Endodermal cell (in vitro differentiated cells): ENCODE measurements around the gene RTL1. TPM values are rescaled to one million over a fixed set of nuclear protein-coding genes. Genes with fewer than 3 reads are reported as not detected.

Experiments
- DNase-seq: peaks from one replicate; pipeline ENCODE4 v3.0.0-alpha.2; 2017
- H3K27ac ChIP-seq: 2 replicates; pipeline ENCODE4 v1.5.1; 2013; ENCODE audit warnings: mild to moderate bottlenecking, low read depth, low read length, moderate library complexity
- H3K27me3 ChIP-seq: 2 replicates; pipeline ENCODE4 v1.6.1; 2013; ENCODE audit warnings: mild to moderate bottlenecking, low read length, moderate library complexity; ENCODE audit not compliant: insufficient read depth, control insufficient read depth, poor library complexity, severe bottlenecking
- H3K36me3 ChIP-seq: 2 replicates; pipeline ENCODE4 v1.7.0; 2013; ENCODE audit warnings: mild to moderate bottlenecking, low read length, moderate library complexity; ENCODE audit not compliant: control insufficient read depth, insufficient read depth
- H3K4me1 ChIP-seq: one replicate; pipeline ENCODE4 v1.7.0; 2013; ENCODE audit warnings: low read length; ENCODE audit not compliant: control insufficient read depth, insufficient read depth
- H3K4me3 ChIP-seq: 2 replicates; pipeline ENCODE4 v1.5.1; 2013; ENCODE audit warnings: mild to moderate bottlenecking, low read length, moderate library complexity
- H3K9ac ChIP-seq: 2 replicates; pipeline ENCODE4 v1.6.1; 2013; ENCODE audit warnings: mild to moderate bottlenecking, low read length, moderate library complexity; ENCODE audit not compliant: poor library complexity, severe bottlenecking; ENCODE audit errors: extremely low read depth
- H3K9me3 ChIP-seq: 2 replicates; pipeline ENCODE4 v1.6.1; 2013; ENCODE audit warnings: mild to moderate bottlenecking, low read length, moderate library complexity; ENCODE audit not compliant: control insufficient read depth
- H3K27ac Mint-ChIP-seq: 2 replicates; pipeline ENCODE4 v1.8.0; 2020; ENCODE audit warnings: mixed read lengths
- H3K27me3 Mint-ChIP-seq: 2 replicates; pipeline ENCODE4 v1.8.0; 2021; ENCODE audit warnings: mild to moderate bottlenecking, mixed read lengths; ENCODE audit not compliant: insufficient read depth
- H3K36me3 Mint-ChIP-seq: 2 replicates; pipeline ENCODE4 v1.8.0; 2020; ENCODE audit warnings: low read depth, mixed read lengths
- H3K4me1 Mint-ChIP-seq: 2 replicates; pipeline ENCODE4 v1.8.0; 2020; ENCODE audit warnings: mixed read lengths
- H3K4me3 Mint-ChIP-seq: 2 replicates; pipeline ENCODE4 v1.8.0; 2020; ENCODE audit warnings: mild to moderate bottlenecking, moderate library complexity, mixed read lengths
- H3K9me3 Mint-ChIP-seq: 2 replicates; pipeline ENCODE4 v1.8.0; 2020; ENCODE audit warnings: mild to moderate bottlenecking, mixed read lengths
- CTCF ChIP-seq: fragments of 200-600 bp; sonication (generic); conservative IDR thresholded peaks from 2 replicates; pipeline ENCODE4 v1.5.0; 2021; ENCODE audit warnings: antibody characterized with exemption, mild to moderate bottlenecking
- WGBS, 2 experiments: methylation state at CpG; one replicate each; pipeline versions ENCODE4 v1.1.5 to v1.1.7; 2013; ENCODE audit warnings: missing lambda C conversion rate in 2 of 2, mixed read lengths in 1 of 2; ENCODE audit not compliant: insufficient coverage in 1 of 2, insufficient read length in 1 of 2; 5-methylcytosine and 5-hydroxymethylcytosine counted together
- total RNA-seq, 2 donors: library from RNA; stranded (reverse); fragmentation: NEBNext Ultra II Directional in 1 of 2; extraction: Animal tissue kit (Norgen Biotek cat#: 25700) in 1 of 2; gene quantifications; 2 replicates in 1 of 2; 3 replicates in 1 of 2; pipeline ENCODE4 v1.2.1, GENCODE V29; 2021

Gene RTL1
- total RNA-seq, 2 donors from 2014 or later = 0.86 to 2.0 TPM

- Histone ChIP-seq H3K4me1 (peaks cover 8% of the 10 kb centered on the region), H3K4me3 (no peak overlapping the region), H3K27ac (no peak overlapping the region), H3K9me3 (peaks cover 3% of the 10 kb centered on the region), H3K36me3 (no peaks in the 10 kb centered on the region), H3K9ac (no peak overlapping the region), H3K27me3 (peaks cover 10% of the 10 kb centered on the region)
- Mint-ChIP-seq H3K36me3 (no peaks in the 10 kb centered on the region), H3K27ac (no peak overlapping the region), H3K4me1 (peaks cover 26% of the 10 kb centered on the region), H3K9me3 (no peaks in the 10 kb centered on the region), H3K4me3 (no peak overlapping the region), H3K27me3 (peaks cover 14% of the 10 kb centered on the region)
- DNase-seq = peak; percentile 41
- 74 to 85% methylated on average over 6 to 22 of the region's 22 CpGs for WGBS, 2 experiments
- TF ChIP-seq CTCF = no peak
Observed at GRCh38 chr14:100896369-100897060, 7.0 kb downstream of the RTL1 start.

GRCh38 chr14:100895411-100895810 is 8.1 kb downstream of the RTL1 start:
- Mint-ChIP-seq H3K4me3 (no peak overlapping the region), H3K27me3 (peaks cover 12% of the 10 kb centered on the region), H3K27ac (no peak overlapping the region), H3K36me3 (no peaks in the 10 kb centered on the region), H3K4me1 (peaks cover 21% of the 10 kb centered on the region), H3K9me3 (no peaks in the 10 kb centered on the region)
- Histone ChIP-seq H3K27ac (no peak overlapping the region), H3K9me3 (no peaks in the 10 kb centered on the region), H3K36me3 (no peaks in the 10 kb centered on the region), H3K27me3 (peaks cover 10% of the 10 kb centered on the region), H3K9ac (no peak overlapping the region), H3K4me3 (no peak overlapping the region), H3K4me1 (peaks cover 7% of the 10 kb centered on the region)
- 89 to 92% methylated on average over 2 to 6 of the region's 6 CpGs for WGBS, 2 experiments
- TF ChIP-seq CTCF = no peak
- DNase-seq = no peak

- peaks cover 11% of the 10 kb centered on the region for H3K4me1 Mint-ChIP-seq
- H3K36me3 Mint-ChIP-seq = no peaks in the 10 kb centered on the region
- Histone ChIP-seq H3K27me3 (peaks cover 4% of the 10 kb centered on the region), H3K4me1 (no peaks in the 10 kb centered on the region), H3K9me3 (no peaks in the 10 kb centered on the region), H3K36me3 (no peaks in the 10 kb centered on the region), H3K27ac (no peak overlapping the region), H3K4me3 (no peak overlapping the region), H3K9ac (no peak overlapping the region)
- no peaks in the 10 kb centered on the region for H3K9me3 Mint-ChIP-seq
- 96 to 100% methylated on average over 5 to 6 of the region's 6 CpGs for WGBS, 2 experiments
- DNase-seq = no peak
- no peak overlapping the region for H3K27ac Mint-ChIP-seq
- peaks cover 8% of the 10 kb centered on the region for H3K27me3 Mint-ChIP-seq
- H3K4me3 Mint-ChIP-seq = no peak overlapping the region
- no peak for TF ChIP-seq CTCF
Observed at GRCh38 chr14:100894416-100894815, 9.1 kb downstream of the RTL1 start.
